ENCODE measurements around the gene IMPDH1.
A peak's percentile ranks its signal among the peaks of the same experiment; 100 is the strongest.

The IMPDH1 gene

GRCh38 chr7:128365432-128365831 is 44.4 kb downstream of the IMPDH1 start:
- no peak for DNase-seq (ENCODE audit: low read depth)
- H3K4me3 ChIP-seq (ENCODE audit: low read length), result no peak overlapping the region
- TF ChIP-seq CTCF (conservative IDR thresholded peaks at IDR 0.05; ENCODE audit: low read depth, low read length), result no peak

GRCh38 chr7:128364166-128364870 is 45.5 kb downstream of the IMPDH1 start:
- TF ChIP-seq CTCF (conservative IDR thresholded peaks at IDR 0.05; ENCODE audit: low read depth, low read length), result no peak
- H3K4me3 ChIP-seq (ENCODE audit: low read length), result no peak overlapping the region
- no peak for DNase-seq (ENCODE audit: low read depth)

GRCh38 chr7:128363261-128363721 is 46.5 kb downstream of the IMPDH1 start:
- DNase-seq (ENCODE audit: low read depth), result no peak
- TF ChIP-seq CTCF (conservative IDR thresholded peaks at IDR 0.05; ENCODE audit: low read depth, low read length), result no peak
- no peak overlapping the region for H3K4me3 ChIP-seq (ENCODE audit: low read length)

GRCh38 chr7:128362670-128363069 is 47.1 kb downstream of the IMPDH1 start:
- H3K4me3 ChIP-seq (ENCODE audit: low read length), result no peak overlapping the region
- TF ChIP-seq CTCF (conservative IDR thresholded peaks at IDR 0.05; ENCODE audit: low read depth, low read length), result no peak
- no peak for DNase-seq (ENCODE audit: low read depth)

- peak within 1 kb of the TSS; percentile 34 for H3K4me3 ChIP-seq (ENCODE audit: low read length)
- peak; percentile 17 for TF ChIP-seq CTCF (conservative IDR thresholded peaks at IDR 0.05; ENCODE audit: low read depth, low read length)
- DNase-seq (ENCODE audit: low read depth), result no peak
Measured at GRCh38 chr7:128361411-128362379, 48.1 kb downstream of the IMPDH1 start, which contains the start of gene PRRT4. Gene PRRT4 (minus strand): TSS chr7:128361690.

GRCh38 chr7:128360359-128360678 is 49.5 kb downstream of the IMPDH1 start:
- DNase-seq (ENCODE audit: low read depth), result no peak
- no peak for TF ChIP-seq CTCF (conservative IDR thresholded peaks at IDR 0.05; ENCODE audit: low read depth, low read length)
- no peak overlapping the region for H3K4me3 ChIP-seq (ENCODE audit: low read length)
